GM23248 (cell line): Measurements from ENCODE around the gene CCNJL.

Experiments
- EZH2 ChIP-seq: fragments of 200-600 bp; sonication (generic); IDR thresholded peaks from 2 replicates; pipeline ENCODE4 v1.6.1; 2018; ENCODE audit warnings: antibody characterized with exemption, mild to moderate bottlenecking; ENCODE audit not compliant: insufficient read depth, poor library complexity, severe bottlenecking
- EZH2phosphoT487 ChIP-seq: fragments of 200-600 bp; sonication (generic); IDR thresholded peaks from 2 replicates; pipeline ENCODE4 v1.6.1; 2018; ENCODE audit warnings: antibody characterized with exemption, moderate library complexity, mild to moderate bottlenecking, low read depth; ENCODE audit not compliant: insufficient read depth

GRCh38 chr5:160237571-160238093, 74.7 kb downstream of the CCNJL start:
- TF ChIP-seq EZH2, result no peak
- no peak for TF ChIP-seq EZH2phosphoT487
